GM23248 (cell line): ENCODE measurements around the gene RPP21. TPM values are rescaled to one million over a fixed set of nuclear protein-coding genes. Genes with fewer than 3 reads are reported as not detected.

Source experiments
- DNase-seq: peaks from one replicate; pipeline ENCODE4 v3.0.0-alpha.2; 2015
- H2AFZ ChIP-seq: fragments of 200-600 bp; sonication (generic); 2 replicates; pipeline ENCODE4 v1.6.1; 2016; ENCODE audit warnings: antibody characterized with exemption
- H3F3A ChIP-seq: fragments of 200-600 bp; sonication (generic); 2 replicates; pipeline ENCODE4 v1.6.1; 2016; ENCODE audit warnings: mild to moderate bottlenecking, antibody characterized with exemption, mixed run types; ENCODE audit not compliant: insufficient read depth
- H3K27ac ChIP-seq: fragments of 200-600 bp; sonication (generic); 2 replicates; pipeline ENCODE4 v1.5.1; 2016; ENCODE audit warnings: mild to moderate bottlenecking
- H3K27me3 ChIP-seq: fragments of 200-600 bp; sonication (generic); replicated peaks from 2 replicates; pipeline ENCODE4 v1.6.1; 2016; ENCODE audit warnings: mild to moderate bottlenecking; ENCODE audit not compliant: insufficient read depth
- H3K36me3 ChIP-seq: fragments of 200-600 bp; sonication (generic); 2 replicates; pipeline ENCODE4 v1.6.1; 2016; ENCODE audit warnings: low read depth, mild to moderate bottlenecking
- H3K4me1 ChIP-seq: fragments of 200-600 bp; sonication (generic); 2 replicates; pipeline ENCODE4 v1.6.1; 2016; ENCODE audit warnings: mild to moderate bottlenecking; ENCODE audit not compliant: insufficient read depth
- H3K4me2 ChIP-seq: fragments of 200-600 bp; sonication (generic); one replicate; pipeline ENCODE4 v1.6.1; 2016; ENCODE audit warnings: mild to moderate bottlenecking; ENCODE audit not compliant: unreplicated experiment
- H3K4me3 ChIP-seq: fragments of 200-600 bp; sonication (generic); 2 replicates; pipeline ENCODE4 v1.5.1; 2016; ENCODE audit warnings: mild to moderate bottlenecking
- H3K79me2 ChIP-seq: fragments of 200-600 bp; sonication (generic); 2 replicates; pipeline ENCODE4 v1.6.1; 2016; ENCODE audit warnings: mild to moderate bottlenecking; ENCODE audit not compliant: insufficient read depth
- H3K9ac ChIP-seq: fragments of 200-600 bp; sonication (generic); 2 replicates; pipeline ENCODE4 v1.6.1; 2016; ENCODE audit warnings: mild to moderate bottlenecking
- H3K9me2 ChIP-seq: fragments of 200-600 bp; sonication (generic); 2 replicates; pipeline ENCODE4 v1.6.1; 2016; ENCODE audit warnings: mixed run types, mild to moderate bottlenecking, moderate library complexity; ENCODE audit not compliant: insufficient read depth
- H3K9me3 ChIP-seq: fragments of 200-600 bp; sonication (generic); one replicate; pipeline ENCODE4 v1.6.1; 2017; ENCODE audit warnings: low read depth
- H4K20me1 ChIP-seq: fragments of 200-600 bp; sonication (generic); 2 replicates; pipeline ENCODE4 v1.6.0; 2016; ENCODE audit not compliant: insufficient read depth
- EZH2 ChIP-seq: fragments of 200-600 bp; sonication (generic); IDR thresholded peaks from 2 replicates; pipeline ENCODE4 v1.6.1; 2018; ENCODE audit warnings: antibody characterized with exemption, mild to moderate bottlenecking; ENCODE audit not compliant: insufficient read depth, poor library complexity, severe bottlenecking
- EZH2phosphoT487 ChIP-seq: fragments of 200-600 bp; sonication (generic); IDR thresholded peaks from 2 replicates; pipeline ENCODE4 v1.6.1; 2018; ENCODE audit warnings: antibody characterized with exemption, moderate library complexity, mild to moderate bottlenecking, low read depth; ENCODE audit not compliant: insufficient read depth
- WGBS, 2 experiments: methylation state at CpG; one replicate each; pipeline ENCODE4 v1.1.6; 2015 to 2017; ENCODE audit warnings: low lambda C conversion rate in 2 of 2, low coverage in 1 of 2; ENCODE audit errors: missing lambda C conversion rate in 2 of 2; 5-methylcytosine and 5-hydroxymethylcytosine counted together
- in situ Hi-C: fragments of 300-500 bp; cut with MboI; formaldehyde crosslinking; loops from 2 replicates; pipeline ENCODE4 v1.15.0; 2020
- polyA plus RNA-seq: library from polyadenylated mRNA; unstranded; fragments of >200 nt; fragmentation: Nextera tagmentation; extraction: Ambion mirVana; gene quantifications from 2 replicates; pipeline ENCODE4 v1.2.1, GENCODE V29; 2016
- total RNA-seq: library from RNA; depleted of rRNA; stranded (reverse); fragments of >200 nt; shearing (Covaris generic); gene quantifications from 2 replicates; pipeline ENCODE4 v1.2.3, GENCODE V29; 2014

Gene RPP21
- total and polyA plus RNA-seq, 2 experiments from 2014 or later: 45.8 to 63.4 TPM

- no peak for DNase-seq
- Histone ChIP-seq H4K20me1 (no peaks in the 10 kb centered on the region), H3K79me2 (peaks cover 11% of the 10 kb centered on the region), H3K4me2 (no peak overlapping the region), H3K36me3 (peaks cover 27% of the 10 kb centered on the region), H3K9me2 (no peaks in the 10 kb centered on the region), H2AFZ (no peak overlapping the region), H3K4me1 (0 out of 2 replicates have a peak, but pooled peaks cover 3% of the 10 kb centered on the region), H3K4me3 (no peak overlapping the region), H3F3A (no peaks in the 10 kb centered on the region), H3K27me3 (no peaks in the 10 kb centered on the region), H3K9me3 (no peaks in the 10 kb centered on the region), H3K9ac (no peak overlapping the region), H3K27ac (no peak overlapping the region)
- in situ Hi-C loops: no loop called here
- no peak for TF ChIP-seq EZH2phosphoT487
- TF ChIP-seq EZH2: no peak
- WGBS, 2 experiments: 97 to 100% methylated on average over 3 of the region's 3 CpGs
Observed at GRCh38 chr6:30331981-30332380, 13.0 kb upstream of the RPP21 start.

- H3K4me3 ChIP-seq: no peak overlapping the region
- no peaks in the 10 kb centered on the region for H3K9me3 ChIP-seq
- H2AFZ ChIP-seq: no peak overlapping the region
- no peaks in the 10 kb centered on the region for H3K9me2 ChIP-seq
- H3K4me1 ChIP-seq: no peaks in the 10 kb centered on the region
- no peak overlapping the region for H3K9ac ChIP-seq
- no peak for DNase-seq
- no peaks in the 10 kb centered on the region for H3K79me2 ChIP-seq
- WGBS, 2 experiments: 95 to 98% methylated on average over 2 of the region's 2 CpGs
- H3K27ac ChIP-seq: no peak overlapping the region
- no peaks in the 10 kb centered on the region for H3F3A ChIP-seq
- peaks cover 39% of the 10 kb centered on the region for H3K36me3 ChIP-seq
- in situ Hi-C loops: no loop called here
- TF ChIP-seq EZH2: no peak
- TF ChIP-seq EZH2phosphoT487: no peak
- H3K4me2 ChIP-seq: no peak overlapping the region
- H4K20me1 ChIP-seq: no peaks in the 10 kb centered on the region
- no peaks in the 10 kb centered on the region for H3K27me3 ChIP-seq
Observed at GRCh38 chr6:30334075-30334783, 10.7 kb upstream of the RPP21 start.

DNA sequence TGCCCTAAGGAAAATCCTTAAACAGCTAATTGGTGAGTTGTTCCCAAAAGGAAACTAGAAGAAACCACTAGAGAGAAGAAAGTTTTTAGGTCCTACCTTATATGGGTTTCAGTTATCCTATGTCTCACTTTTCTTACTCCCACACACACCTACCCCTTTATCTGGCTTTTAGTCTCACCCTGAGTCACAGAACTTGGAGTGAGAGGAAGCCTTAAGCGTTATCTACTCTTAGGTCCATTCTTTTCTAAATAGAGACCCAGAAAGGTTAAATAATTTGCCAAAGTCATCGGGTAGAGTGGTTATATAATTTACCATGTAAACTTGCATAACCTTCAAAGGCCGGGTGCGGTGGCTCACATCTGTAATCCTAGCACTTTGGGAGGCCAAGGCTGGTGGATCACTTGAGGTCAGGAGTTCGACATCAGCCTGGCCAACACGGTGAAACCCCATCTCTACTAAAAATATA is 4.3 kb upstream of the RPP21 start:
- Histone ChIP-seq H3K9me2 (no peaks in the 10 kb centered on the region), H3K36me3 (peaks cover 26% of the 10 kb centered on the region), H3K4me3 (no peak overlapping the region), H4K20me1 (no peaks in the 10 kb centered on the region), H3K79me2 (peaks cover under 1% of the 10 kb centered on the region), H3K9me3 (no peaks in the 10 kb centered on the region), H3F3A (peaks cover 19% of the 10 kb centered on the region; the same call in 1 of the 2 replicates), H3K27ac (no peak overlapping the region), H3K9ac (no peak overlapping the region), H2AFZ (no peak overlapping the region), H3K27me3 (no peaks in the 10 kb centered on the region), H3K4me2 (no peak overlapping the region), H3K4me1 (peaks cover 5% of the 10 kb centered on the region; the same call in 1 of the 2 replicates)
- peak; percentile 55 for DNase-seq
- TF ChIP-seq EZH2phosphoT487 (no peak), EZH2 (no peak)
- WGBS, 2 experiments: 78 to 84% methylated on average over 6 of the region's 6 CpGs
- in situ Hi-C loops: no loop called here

DNA sequence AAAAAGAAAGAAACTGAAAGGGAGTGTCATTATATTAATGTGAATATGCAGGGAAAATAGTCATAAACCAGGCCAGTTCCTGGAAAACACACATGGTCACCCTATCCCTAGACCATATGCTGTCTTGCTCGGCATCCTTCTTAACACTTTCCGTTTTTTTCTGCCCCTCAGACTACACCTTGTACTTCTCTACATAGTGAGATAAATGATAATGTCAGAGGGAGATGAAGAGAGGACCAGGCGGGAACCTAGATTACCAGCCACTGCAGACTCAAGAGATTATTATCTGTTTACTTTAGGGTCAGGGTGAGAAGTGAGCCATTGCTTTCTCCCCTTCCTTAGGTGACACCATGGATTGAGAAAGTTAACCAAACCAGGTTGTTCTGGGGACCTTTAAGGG is 3.7 kb upstream of the RPP21 start:
- H3K4me1 ChIP-seq: peaks cover 9% of the 10 kb centered on the region; the same call in 1 of the 2 replicates
- H3F3A ChIP-seq: peaks cover 19% of the 10 kb centered on the region; the same call in 1 of the 2 replicates
- no peak overlapping the region for H2AFZ ChIP-seq
- peaks cover 6% of the 10 kb centered on the region for H3K79me2 ChIP-seq
- peaks cover 20% of the 10 kb centered on the region for H3K36me3 ChIP-seq
- in situ Hi-C loops: no loop called here
- no peaks in the 10 kb centered on the region for H4K20me1 ChIP-seq
- no peak overlapping the region for H3K4me2 ChIP-seq
- WGBS, 2 experiments: 96 to 100% methylated on average over 3 of the region's 3 CpGs
- no peaks in the 10 kb centered on the region for H3K27me3 ChIP-seq
- no peak for DNase-seq
- no peak overlapping the region for H3K27ac ChIP-seq
- no peaks in the 10 kb centered on the region for H3K9me2 ChIP-seq
- H3K4me3 ChIP-seq: no peak overlapping the region
- no peak overlapping the region for H3K9ac ChIP-seq
- no peaks in the 10 kb centered on the region for H3K9me3 ChIP-seq
- TF ChIP-seq EZH2 (no peak), EZH2phosphoT487 (no peak)
